Fibroblast of peridontal ligament (primary cell): Measurements from ENCODE around the gene RALB.
A peak's percentile ranks its signal among the peaks of the same experiment; 100 is the strongest.

Source experiments
- DNase-seq: peaks from one replicate; pipeline ENCODE4 v3.0.0-alpha.2; 2010; ENCODE audit errors: extremely low read depth

Gene RALB

GRCh38 chr2:120338015-120338414 is 85.4 kb downstream of the RALB start:
- DNase-seq: no peak

GRCh38 chr2:120341977-120342376 is 89.3 kb downstream of the RALB start:
- DNase-seq: no peak

- no peak for DNase-seq
Observed at GRCh38 chr2:120342446-120342845, 89.8 kb downstream of the RALB start.

GRCh38 chr2:120343100-120343432 is 90.4 kb downstream of the RALB start:
- DNase-seq: no peak

GRCh38 chr2:120343433-120344105 is 90.9 kb downstream of the RALB start:
- DNase-seq: peak; percentile 64
